Muscle layer of colon (tissue), 2 donors: Measurements from ENCODE around the gene CASR.

Source experiments
- H3K27ac ChIP-seq: one replicate; pipeline ENCODE4 v1.7.0; 2013; ENCODE audit warnings: low read depth, mild to moderate bottlenecking, low read length, moderate library complexity
- H3K27me3 ChIP-seq, 2 donors: one replicate each; pipeline ENCODE4 v1.7.0; 2013; ENCODE audit warnings: low read length in 2 of 2, mild to moderate bottlenecking in 2 of 2; ENCODE audit not compliant: insufficient read depth in 2 of 2, control insufficient read depth in 1 of 2
- H3K36me3 ChIP-seq: one replicate; pipeline ENCODE4 v1.7.0; 2013; ENCODE audit warnings: mild to moderate bottlenecking, low read length; ENCODE audit not compliant: insufficient read depth
- H3K4me1 ChIP-seq: one replicate; pipeline ENCODE4 v1.7.0; 2013; ENCODE audit warnings: mild to moderate bottlenecking, low read length; ENCODE audit not compliant: insufficient read depth
- H3K4me3 ChIP-seq, 2 donors: one replicate each; pipeline ENCODE4 v1.7.0; 2013; ENCODE audit warnings: low read length in 2 of 2, low read depth in 1 of 2, mild to moderate bottlenecking in 1 of 2, moderate library complexity in 1 of 2
- H3K9ac ChIP-seq: one replicate; pipeline ENCODE4 v1.7.0; 2013; ENCODE audit warnings: low read length
- H3K9me3 ChIP-seq: one replicate; pipeline ENCODE4 v1.7.0; 2013; ENCODE audit warnings: mild to moderate bottlenecking, low read length
- donor health status: abdominal sarcoma.
- donor health status: Adenocarcinoma of cecum.

The CASR gene

GRCh38 chr3:122217901-122218300 lies 34.4 kb downstream of the CASR start:
- Histone ChIP-seq H3K27me3 (no peaks in the 10 kb centered on the region), H3K4me1 (no peaks in the 10 kb centered on the region), H3K36me3 (no peaks in the 10 kb centered on the region), H3K9ac (no peak overlapping the region), H3K4me3 (no peak overlapping the region), H3K27ac (no peak overlapping the region), H3K9me3 (no peaks in the 10 kb centered on the region)

GRCh38 chr3:122219242-122219872 lies 35.9 kb downstream of the CASR start:
- Histone ChIP-seq H3K9me3 (no peaks in the 10 kb centered on the region), H3K4me1 (no peaks in the 10 kb centered on the region), H3K4me3 (no peak overlapping the region), H3K9ac (no peak overlapping the region), H3K27me3 (no peaks in the 10 kb centered on the region), H3K36me3 (no peaks in the 10 kb centered on the region), H3K27ac (no peak overlapping the region)

- Histone ChIP-seq H3K9ac (no peak overlapping the region), H3K9me3 (no peaks in the 10 kb centered on the region), H3K4me3 (no peak overlapping the region), H3K27ac (no peak overlapping the region), H3K36me3 (no peaks in the 10 kb centered on the region), H3K4me1 (no peaks in the 10 kb centered on the region), H3K27me3 (no peaks in the 10 kb centered on the region)
Observed at GRCh38 chr3:122227036-122227781, 43.7 kb downstream of the CASR start.

- no peak overlapping the region for H3K4me3 ChIP-seq
- no peaks in the 10 kb centered on the region for H3K9me3 ChIP-seq
- no peaks in the 10 kb centered on the region for H3K36me3 ChIP-seq
- no peaks in the 10 kb centered on the region for H3K4me1 ChIP-seq
- H3K27ac ChIP-seq, result no peak overlapping the region
- H3K9ac ChIP-seq, result no peak overlapping the region
- H3K27me3 ChIP-seq, result no peaks in the 10 kb centered on the region
Observed at GRCh38 chr3:122230174-122230573, 46.7 kb downstream of the CASR start.

- Histone ChIP-seq H3K9me3 (no peaks in the 10 kb centered on the region), H3K27me3 (no peaks in the 10 kb centered on the region), H3K9ac (no peak overlapping the region), H3K4me3 (no peak overlapping the region), H3K4me1 (no peaks in the 10 kb centered on the region), H3K27ac (no peak overlapping the region), H3K36me3 (no peaks in the 10 kb centered on the region)
Observed at GRCh38 chr3:122231465-122232157, 48.1 kb downstream of the CASR start.

GRCh38 chr3:122232485-122232884 lies 49.0 kb downstream of the CASR start:
- Histone ChIP-seq H3K4me1 (no peaks in the 10 kb centered on the region), H3K4me3 (no peak overlapping the region), H3K9ac (no peak overlapping the region), H3K27me3 (no peaks in the 10 kb centered on the region), H3K9me3 (no peaks in the 10 kb centered on the region), H3K27ac (no peak overlapping the region), H3K36me3 (no peaks in the 10 kb centered on the region)

- no peak overlapping the region for H3K9ac ChIP-seq
- H3K36me3 ChIP-seq, result no peaks in the 10 kb centered on the region
- no peak overlapping the region for H3K27ac ChIP-seq
- H3K4me1 ChIP-seq, result no peaks in the 10 kb centered on the region
- no peaks in the 10 kb centered on the region for H3K9me3 ChIP-seq
- no peaks in the 10 kb centered on the region for H3K27me3 ChIP-seq
- no peak overlapping the region for H3K4me3 ChIP-seq
Observed at GRCh38 chr3:122233101-122233952, 49.9 kb downstream of the CASR start.

- Histone ChIP-seq H3K9me3 (no peaks in the 10 kb centered on the region), H3K4me3 (no peak overlapping the region), H3K36me3 (no peaks in the 10 kb centered on the region), H3K27ac (no peak overlapping the region), H3K4me1 (no peaks in the 10 kb centered on the region), H3K9ac (no peak overlapping the region), H3K27me3 (no peaks in the 10 kb centered on the region)
Observed at GRCh38 chr3:122234117-122234516, 50.6 kb downstream of the CASR start.

- Histone ChIP-seq H3K4me3 (no peak overlapping the region), H3K27me3 (no peaks in the 10 kb centered on the region), H3K4me1 (no peaks in the 10 kb centered on the region), H3K36me3 (no peaks in the 10 kb centered on the region), H3K9ac (no peak overlapping the region), H3K9me3 (no peaks in the 10 kb centered on the region), H3K27ac (no peak overlapping the region)
Observed at GRCh38 chr3:122235147-122235546, 51.7 kb downstream of the CASR start.

GRCh38 chr3:122239112-122239511 lies 55.6 kb downstream of the CASR start:
- Histone ChIP-seq H3K27me3 (no peaks in the 10 kb centered on the region), H3K27ac (no peak overlapping the region), H3K9me3 (no peaks in the 10 kb centered on the region)

GRCh38 chr3:122245513-122246174 lies 62.2 kb downstream of the CASR start:
- Histone ChIP-seq H3K27me3 (no peaks in the 10 kb centered on the region), H3K4me3 (no peak overlapping the region), H3K9me3 (no peaks in the 10 kb centered on the region), H3K4me1 (no peaks in the 10 kb centered on the region), H3K36me3 (no peaks in the 10 kb centered on the region), H3K9ac (no peak overlapping the region), H3K27ac (no peak overlapping the region)

More at GRCh38 chr3:122239112-122239511, 55.6 kb downstream of the CASR start:
- Histone ChIP-seq H3K4me1 (no peaks in the 10 kb centered on the region), H3K4me3 (no peak overlapping the region), H3K9ac (no peak overlapping the region), H3K36me3 (no peaks in the 10 kb centered on the region)
